ENCODE measurements around the gene CDC42EP2.

- TF ChIP-seq, protein P1, sequence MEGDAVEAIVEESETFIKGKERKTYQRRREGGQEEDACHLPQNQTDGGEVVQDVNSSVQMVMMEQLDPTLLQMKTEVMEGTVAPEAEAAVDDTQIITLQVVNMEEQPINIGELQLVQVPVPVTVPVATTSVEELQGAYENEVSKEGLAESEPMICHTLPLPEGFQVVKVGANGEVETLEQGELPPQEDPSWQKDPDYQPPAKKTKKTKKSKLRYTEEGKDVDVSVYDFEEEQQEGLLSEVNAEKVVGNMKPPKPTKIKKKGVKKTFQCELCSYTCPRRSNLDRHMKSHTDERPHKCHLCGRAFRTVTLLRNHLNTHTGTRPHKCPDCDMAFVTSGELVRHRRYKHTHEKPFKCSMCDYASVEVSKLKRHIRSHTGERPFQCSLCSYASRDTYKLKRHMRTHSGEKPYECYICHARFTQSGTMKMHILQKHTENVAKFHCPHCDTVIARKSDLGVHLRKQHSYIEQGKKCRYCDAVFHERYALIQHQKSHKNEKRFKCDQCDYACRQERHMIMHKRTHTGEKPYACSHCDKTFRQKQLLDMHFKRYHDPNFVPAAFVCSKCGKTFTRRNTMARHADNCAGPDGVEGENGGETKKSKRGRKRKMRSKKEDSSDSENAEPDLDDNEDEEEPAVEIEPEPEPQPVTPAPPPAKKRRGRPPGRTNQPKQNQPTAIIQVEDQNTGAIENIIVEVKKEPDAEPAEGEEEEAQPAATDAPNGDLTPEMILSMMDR (IDR thresholded peaks at IDR 0.05; ENCODE audit: insufficient read depth, low read length, poor library complexity, severe bottlenecking), result no peak
- no peak for TF ChIP-seq EZH2phosphoT487 (conservative IDR thresholded peaks at IDR 0.05; ENCODE audit: low read length)
These were observed 1.2 kb downstream of the CDC42EP2 start for GRCh38 chr11:65315866-65316226.
